Measurements from ENCODE around the gene PCCA.
"Not testable (repeated sequence)": the region's sequence is repeated elsewhere in the genome, so short reads cannot be mapped to it uniquely, and the experiment has no call there.

Gene PCCA

DNA sequence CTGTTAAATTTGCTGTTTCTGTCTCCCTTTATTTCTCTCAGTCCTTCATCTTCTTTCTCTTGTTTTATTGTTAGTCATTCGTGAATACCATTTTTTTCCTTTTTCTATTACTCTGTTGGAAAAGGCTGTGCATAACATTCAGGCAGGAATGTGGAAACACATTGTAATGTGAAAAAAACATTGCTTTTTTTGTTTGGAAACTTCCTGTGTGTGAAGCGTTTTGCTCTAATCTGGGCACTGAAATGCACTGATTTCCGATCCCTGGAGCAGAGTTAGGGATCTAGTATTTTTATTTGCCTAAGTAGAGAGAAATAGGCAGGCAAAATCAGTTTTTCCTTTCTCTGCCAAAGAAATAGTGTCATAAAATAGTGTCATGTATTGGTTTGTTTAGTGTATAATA, 155.5 kb downstream of the PCCA start:
- peak; percentile 15 for DNase-seq (ENCODE audit: low spot score)

DNA sequence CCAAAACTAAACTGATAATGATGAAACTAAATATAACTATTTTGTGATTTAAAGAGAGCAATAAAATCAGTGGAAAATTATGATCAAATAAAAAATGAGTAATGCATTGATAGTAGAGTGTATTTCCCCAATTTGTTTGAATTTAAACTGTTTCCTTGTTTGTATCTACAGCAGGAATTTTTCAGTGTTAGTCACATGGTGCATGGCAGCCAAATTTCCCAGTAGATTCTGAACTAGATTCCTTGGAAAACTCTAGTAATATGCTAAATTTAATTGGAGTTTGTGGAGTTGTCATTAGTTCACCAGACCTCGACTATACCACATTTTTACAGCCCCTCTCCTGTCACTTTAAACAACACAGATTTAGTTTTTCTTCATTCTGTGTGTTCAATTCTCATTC, 156.2 kb downstream of the PCCA start:
- DNase-seq (ENCODE audit: low spot score): peak; percentile 6

DNA sequence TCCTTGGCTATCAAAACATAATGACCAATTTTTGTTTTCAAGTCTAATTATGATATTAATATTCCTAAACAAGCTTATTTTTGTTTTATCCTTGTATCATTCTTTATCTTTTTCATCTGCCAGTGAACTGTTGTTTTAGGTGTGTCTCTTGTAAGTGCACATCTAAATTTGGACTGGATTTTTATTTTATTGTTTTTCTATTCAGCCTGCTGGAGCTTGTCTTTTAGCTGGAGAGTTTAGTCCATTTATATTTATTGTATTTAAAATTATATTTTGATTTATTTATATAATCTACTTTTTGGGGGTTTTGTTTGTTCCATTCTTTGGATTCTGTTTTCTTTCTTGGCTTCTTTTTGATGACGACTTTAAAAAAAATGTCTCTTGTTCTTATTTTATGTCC, 159.0 kb downstream of the PCCA start:
- no peak for DNase-seq (ENCODE audit: low spot score)

DNA sequence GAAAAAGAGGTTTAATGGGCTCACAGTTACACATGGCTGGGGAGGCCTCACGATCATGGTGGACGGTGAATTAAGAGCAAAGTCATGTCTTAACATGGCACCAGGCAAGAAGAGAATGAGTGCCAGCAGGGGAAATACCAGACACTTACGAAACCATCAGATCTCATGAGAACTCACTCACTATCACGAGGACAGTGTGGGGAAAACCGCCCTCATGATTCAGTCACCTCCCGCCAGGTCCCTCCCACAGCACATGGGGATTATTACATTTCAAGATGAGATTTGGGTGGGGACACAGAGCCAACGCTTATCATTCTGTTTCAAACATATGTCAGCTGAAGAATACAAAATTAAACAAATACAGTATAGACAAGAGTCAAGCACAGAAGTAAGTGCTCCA, 165.1 kb downstream of the PCCA start:
- no peak for DNase-seq (ENCODE audit: low spot score)

DNA sequence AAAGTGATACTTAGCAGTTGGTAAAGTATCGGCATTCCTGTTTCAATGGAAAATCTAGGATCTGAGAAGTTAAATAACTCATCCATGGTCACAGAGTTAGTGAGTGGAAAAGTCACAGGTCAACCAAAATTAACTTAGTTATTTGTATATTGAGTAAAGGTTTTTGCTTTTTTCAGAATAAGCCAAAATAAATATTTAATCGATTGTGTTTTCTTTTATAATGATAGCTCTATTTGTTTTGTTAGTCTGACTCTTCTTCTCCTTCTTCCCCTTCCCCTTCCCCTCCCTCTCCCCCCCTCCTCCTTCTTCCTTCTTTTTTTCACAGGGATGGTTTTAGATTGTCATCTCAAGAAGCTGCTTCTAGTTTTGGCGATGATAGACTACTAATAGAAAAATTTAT, 173.5 kb downstream of the PCCA start:
- no peak for DNase-seq (ENCODE audit: low spot score)

DNA sequence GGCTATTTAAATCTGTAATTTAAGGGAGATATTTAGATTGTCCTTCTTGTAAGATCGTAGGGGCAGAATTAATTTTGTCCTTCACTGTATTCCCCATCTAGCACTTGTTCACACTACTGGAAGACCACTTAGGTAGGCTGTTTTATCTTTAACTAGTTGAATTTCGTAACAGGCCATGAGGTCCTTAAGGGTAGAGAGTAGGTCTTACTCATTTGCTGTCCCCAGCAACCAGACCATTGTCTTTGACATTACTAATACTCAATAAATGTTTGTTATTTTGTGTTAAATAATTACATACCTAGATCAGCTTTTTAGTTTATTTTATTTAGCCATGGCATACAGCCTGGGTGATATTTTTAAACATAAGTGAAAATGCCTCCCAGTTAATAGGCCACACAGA, 177.1 kb downstream of the PCCA start:
- no peak for DNase-seq (ENCODE audit: low spot score)

DNA sequence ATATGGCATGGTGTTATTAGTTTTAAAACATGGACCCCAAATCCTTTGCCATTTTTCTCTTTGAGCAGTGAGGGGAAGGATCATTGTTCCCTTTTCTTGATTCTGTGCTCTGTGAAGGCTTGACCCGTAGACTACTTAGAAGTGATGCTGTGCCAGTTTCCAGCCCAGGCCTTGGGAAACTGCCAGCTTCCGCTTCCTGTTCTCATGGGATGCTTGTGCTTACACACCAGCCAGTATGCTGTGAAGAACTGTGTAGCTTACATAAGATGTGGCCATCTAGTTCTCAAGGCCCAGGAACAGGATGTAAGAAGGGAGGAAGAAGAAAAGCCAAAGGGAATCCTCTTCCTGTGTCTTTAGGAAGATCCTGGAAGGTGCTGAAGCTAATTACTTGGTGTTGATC, 180.9 kb downstream of the PCCA start:
- no peak for DNase-seq (ENCODE audit: low spot score)

DNA sequence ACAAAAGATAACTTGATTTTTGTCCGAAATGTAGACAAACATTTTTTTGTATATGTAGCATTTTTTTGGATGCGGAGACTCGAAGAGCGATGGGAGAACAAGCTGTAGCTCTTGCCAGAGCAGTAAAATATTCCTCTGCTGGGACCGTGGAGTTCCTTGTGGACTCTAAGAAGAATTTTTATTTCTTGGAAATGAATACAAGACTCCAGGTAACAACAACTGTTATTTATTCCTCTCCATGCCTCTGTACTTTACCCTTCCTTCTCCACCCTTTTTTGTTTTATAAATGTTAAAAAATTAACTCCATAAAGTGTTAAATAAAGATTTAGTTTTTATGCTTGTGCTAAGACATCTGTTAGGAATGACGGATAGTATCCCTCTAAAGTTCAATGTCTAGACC, 184.2 kb downstream of the PCCA start:
- DNase-seq (ENCODE audit: low spot score): no peak

DNA sequence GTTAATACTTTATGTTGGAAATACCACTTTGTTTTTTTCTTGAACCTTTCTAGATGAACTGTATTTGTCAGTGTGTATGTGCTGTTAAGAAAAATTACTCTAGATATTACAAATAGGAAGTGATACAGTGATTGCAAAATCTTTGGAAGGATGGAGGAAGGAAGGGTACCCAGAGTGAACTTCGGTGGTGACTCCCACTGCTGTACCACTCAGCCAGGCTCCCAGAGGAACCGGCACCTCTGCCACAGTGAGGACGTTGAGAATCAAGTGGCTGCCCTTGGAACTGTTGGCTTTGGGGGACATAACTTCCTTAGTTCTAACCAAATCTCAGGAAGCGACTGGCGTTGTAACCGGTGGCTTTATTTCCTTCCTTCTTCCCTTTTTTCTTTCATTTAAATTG, 184.7 kb downstream of the PCCA start:
- no peak for DNase-seq (ENCODE audit: low spot score)

DNA sequence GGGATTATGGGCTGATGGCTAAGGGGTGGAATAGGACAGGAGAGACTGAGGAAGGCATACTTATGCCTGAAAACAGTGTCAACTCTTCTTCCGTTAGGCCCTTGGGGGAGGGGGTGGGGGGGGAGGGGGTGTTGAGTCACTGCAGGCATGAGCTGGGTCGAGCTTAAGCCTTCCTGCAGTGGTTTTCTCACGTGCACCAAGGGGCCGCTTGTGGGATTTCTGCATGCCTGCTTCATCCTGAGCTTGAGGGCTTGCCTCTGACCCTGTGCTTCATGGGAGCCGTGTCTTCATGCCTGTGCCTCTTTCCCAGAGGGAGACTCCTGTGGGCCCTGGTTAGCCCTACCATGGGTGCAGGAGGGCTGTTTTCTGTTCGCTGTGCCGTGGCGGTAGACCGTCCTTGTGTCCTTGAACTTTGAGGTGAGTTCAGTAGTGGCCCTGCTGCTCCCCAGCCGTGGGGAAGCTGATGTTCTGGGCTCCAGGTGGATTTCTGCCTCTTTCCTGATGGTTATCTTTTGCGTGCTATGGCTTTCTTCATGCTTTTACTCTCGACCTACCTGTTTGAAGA, 186.1 kb downstream of the PCCA start:
- DNase-seq (ENCODE audit: low spot score): no peak

DNA sequence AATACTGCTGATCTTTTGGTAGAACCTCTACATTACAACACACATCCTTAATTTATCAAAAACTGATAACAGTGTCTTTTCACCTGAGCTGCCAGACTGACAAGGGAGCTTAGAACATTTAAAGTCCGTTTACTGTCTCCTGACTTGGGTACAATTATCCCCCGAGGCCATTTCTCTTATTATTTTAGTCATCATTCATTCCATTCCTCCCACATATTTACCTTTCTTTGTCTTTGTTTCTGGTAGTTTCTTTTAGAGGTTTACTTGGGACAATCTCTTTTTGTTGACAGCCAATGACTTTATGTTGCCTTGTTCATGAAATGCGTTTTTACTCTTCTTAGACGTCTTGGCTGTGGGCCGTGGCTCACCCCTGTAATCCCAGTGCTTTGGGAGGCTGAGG, 186.9 kb downstream of the PCCA start:
- DNase-seq (ENCODE audit: low spot score): no peak

DNA sequence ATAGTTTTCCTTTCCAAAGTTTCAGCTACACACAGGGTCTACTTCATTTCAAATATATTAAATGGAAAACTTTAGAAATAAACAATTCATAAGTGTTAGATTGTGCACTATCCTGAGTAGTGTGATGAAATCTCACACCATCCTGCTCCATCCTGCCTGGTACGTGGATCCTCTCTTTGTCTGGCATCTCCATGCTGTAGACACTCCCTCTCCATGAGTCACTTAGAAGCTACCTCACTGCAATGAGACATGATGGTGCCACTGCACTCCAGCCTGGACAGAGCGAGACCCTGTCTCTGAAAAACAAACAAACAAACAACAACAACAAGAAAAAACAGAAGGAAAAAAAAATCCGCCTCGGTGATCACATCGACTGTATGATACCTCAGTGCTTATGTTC, 191.8 kb downstream of the PCCA start:
- no peak for DNase-seq (ENCODE audit: low spot score)

DNA sequence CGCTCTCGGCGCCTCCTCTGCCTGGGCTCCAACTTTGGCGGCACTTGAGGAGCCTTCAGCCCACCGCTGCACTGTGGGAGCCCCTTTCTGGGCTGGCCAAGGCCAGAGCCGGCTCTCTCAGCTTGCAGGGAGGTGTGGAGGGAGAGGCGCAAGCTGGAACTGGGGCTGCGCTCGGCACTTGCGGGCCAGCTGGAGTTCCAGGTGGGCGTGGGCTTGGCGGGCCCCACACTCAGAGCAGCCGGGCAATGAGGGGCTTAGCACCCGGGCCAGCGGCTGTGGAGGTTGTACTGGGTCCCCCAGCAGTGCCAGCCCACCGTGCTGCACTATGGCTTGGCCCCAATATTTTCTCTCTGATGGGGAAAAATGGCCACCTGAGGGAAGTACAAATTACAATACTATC, 193.4 kb downstream of the PCCA start:
- DNase-seq (ENCODE audit: low spot score): not testable (repeated sequence)

DNA sequence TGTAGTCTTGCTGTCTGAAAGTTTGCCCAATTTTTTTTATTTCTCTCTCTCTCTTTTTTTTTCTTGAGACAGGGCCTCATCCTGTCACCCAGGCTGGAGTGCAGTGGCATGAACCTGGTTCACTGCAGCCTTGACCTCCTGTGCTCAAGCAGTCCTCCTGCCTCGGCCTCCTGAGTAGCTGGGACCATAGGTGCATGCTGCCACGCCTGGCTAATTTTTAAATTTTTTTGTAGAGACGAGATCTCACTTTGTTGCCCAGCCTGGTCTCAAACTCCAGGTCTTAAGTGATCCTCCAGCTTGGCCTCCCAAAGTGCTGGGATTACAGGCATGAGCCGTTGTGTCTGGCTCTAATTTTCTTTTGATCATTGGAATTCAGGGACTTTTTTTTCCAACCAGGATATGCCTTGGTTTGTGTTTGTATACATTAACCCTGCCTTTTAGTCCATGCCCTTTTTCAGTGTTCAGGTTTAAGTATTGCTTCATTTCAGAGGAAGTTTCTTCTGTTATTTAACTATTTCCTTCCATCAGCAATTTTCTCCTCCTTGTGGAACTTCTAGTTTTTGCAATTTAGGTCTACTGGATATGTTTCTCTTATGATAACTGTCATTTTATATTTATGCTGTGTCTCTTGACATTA, 201.4 kb downstream of the PCCA start:
- DNase-seq (ENCODE audit: low spot score): no peak

DNA sequence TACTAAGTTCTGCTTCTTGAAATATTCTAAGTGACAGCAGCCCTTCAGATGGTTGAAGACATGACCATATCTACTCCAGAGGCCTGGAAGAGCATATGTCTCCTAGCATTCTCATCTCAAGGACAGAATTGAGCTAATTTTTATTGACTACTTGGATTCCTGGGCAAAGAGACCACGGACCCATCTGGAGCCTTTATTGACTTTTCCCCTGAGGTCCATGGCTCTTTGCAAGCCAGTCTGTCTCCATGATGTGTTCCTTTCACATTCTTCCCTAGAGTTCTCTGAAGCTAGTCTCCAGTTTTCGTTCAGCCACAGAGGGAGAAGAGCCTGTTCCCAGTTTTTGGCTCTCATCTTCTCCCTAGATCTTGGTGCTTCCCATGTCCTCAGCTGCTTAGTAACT, 202.7 kb downstream of the PCCA start:
- no peak for DNase-seq (ENCODE audit: low spot score)

DNA sequence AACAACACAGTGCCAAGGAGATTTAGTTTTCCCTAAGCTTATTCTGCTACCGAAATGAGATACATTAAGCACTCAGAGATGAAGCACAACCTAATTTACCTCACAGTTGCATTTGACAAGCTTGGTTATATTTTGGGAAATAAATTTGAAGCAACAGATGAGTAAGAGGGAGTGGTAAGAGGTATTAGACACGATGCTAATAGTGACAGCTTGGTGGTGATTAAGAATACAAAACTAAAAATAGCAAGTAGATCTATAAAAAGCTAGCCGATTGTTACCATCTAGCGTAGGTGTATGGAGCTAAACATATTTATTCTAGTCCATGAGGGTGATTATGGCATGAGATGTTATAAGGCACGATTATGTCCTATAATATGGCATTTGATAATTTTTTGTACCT, 208.5 kb downstream of the PCCA start:
- DNase-seq (ENCODE audit: low spot score): no peak

DNA sequence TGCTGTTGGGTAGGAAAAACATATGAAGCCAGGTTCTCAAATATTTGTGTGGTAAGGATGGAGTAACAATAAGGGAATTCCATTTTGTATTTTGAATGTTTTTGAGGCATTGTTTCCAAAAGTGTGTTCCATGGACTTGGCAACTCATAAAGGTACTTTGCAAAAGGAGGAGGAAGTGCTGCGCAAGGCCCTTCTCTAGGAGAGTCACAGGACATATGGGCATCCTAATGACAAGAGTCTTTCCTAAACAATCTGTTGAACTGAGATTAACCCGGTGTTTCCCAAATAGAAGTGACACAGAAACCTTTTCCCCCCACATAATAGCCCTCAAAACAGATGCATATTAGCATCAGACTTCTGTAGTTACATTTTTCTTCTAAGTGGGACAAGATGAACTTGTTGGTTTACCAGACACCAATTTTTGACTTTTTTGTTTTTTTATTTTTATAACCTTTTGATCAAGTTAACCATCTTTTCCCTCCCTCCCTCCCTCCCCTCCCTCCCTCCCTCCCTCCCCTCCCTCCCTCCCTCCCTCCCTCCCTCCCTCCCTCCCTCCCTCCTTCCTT, 209.3 kb downstream of the PCCA start:
- DNase-seq (ENCODE audit: low spot score): no peak

DNA sequence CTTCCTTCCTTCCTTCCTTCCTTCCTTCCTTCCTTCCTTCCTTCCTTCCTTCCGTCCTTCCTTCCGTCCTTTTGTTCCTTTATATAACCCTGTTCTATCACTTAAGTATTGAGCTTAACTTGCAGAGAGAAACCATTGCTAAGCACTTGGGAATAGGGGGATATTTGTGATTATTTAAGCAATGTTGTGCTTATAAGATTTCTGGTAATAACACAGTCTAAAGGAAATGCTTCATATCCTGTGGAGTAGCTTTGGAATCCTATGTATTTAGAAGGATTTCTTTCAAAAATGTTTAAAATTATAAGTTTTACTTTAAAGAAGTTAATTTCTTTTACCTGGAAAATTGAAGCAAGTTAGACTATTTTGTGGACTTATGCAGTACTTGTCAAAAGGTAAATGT, 209.8 kb downstream of the PCCA start:
- no peak for DNase-seq (ENCODE audit: low spot score)

DNA sequence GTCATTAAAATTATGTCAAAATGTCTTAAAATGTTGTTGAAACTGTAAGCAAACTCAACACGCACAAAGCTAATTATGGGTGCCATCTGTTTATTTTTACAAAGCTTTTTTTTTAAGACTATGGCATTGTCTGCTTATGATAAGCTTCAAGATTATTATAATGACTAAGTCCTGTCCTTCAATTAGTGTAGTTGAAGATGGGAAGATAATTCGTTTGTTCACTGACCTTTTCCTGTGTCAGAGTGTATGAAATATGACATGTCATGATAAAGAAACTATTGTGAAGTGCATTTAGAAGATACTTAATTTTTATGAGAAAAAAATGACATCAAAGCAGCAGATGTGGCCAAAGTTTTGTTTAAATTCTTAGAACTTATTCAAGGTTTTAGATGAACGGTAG, 211.3 kb downstream of the PCCA start:
- no peak for DNase-seq (ENCODE audit: low spot score)

DNA sequence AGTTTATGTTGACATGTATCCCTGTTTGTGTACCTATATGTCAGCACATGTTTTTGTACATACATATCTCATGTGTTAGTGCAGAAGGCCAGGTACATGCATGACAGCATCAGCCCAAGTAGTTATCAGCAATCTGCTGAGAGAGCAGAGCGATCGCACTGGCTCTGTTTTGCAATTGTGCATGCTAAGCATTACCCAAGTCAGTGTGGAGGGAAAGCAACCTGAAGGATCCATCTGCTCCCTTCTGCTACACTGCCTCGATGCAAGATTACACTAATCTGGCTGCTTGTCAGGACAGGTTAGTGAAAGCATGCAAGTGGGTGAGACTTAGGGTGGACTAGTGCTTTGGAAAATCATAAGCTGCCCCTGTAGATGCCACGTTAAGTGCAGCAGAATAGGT, 211.8 kb downstream of the PCCA start:
- DNase-seq (ENCODE audit: low spot score): no peak

DNA sequence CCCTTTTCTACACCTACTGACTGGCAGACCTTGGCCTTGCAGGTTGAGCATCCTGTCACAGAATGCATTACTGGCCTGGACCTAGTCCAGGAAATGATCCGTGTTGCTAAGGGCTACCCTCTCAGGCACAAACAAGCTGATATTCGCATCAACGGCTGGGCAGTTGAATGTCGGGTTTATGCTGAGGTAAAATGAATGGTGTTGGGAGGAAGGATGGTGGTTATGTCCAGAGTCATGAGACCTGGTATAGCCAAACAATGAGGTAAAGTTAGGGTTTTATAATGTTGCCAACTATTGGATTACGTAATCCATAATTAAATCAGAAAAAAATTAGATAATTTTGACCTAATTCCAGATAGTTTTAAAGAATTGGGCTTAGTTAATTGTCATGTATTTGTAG, 212.5 kb downstream of the PCCA start:
- no peak for DNase-seq (ENCODE audit: low spot score)

DNA sequence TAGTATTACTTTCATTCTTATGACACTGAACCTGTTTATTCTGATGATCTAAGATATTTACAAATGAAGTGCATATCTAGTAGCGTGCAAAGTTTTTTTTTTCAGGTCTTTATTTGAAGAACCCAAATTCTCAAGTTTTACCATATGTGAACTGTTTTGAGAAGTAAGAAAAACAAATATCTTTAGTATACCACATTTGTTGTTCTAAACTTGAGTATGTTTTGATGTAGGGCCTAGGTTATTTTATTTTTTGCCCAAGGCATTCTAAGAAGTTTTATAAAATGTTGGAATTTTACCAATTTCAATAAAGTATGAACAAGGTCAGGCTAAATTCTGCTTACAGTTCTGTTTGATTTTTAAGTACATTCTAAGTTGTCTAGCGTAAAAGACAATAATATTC, 213.5 kb downstream of the PCCA start:
- DNase-seq (ENCODE audit: low spot score): no peak

DNA sequence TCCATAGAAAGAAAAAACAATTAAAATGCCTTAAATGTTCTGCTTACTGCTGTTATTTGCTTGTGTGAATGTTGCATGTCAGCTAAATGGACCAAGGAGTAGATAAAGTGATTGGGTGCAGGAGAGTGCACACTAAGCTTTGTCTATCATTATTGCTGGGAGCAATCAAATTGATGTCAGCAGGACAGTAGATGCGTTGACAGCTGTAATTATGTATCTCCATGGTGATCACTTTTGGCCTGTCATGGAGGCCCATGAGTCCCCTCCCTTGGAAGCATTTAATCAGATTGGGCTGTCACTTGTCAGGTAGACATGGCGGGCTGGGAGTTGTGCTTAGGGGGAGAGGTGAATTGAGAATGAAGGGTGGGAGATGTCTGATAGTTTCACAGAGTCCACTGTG, 215.3 kb downstream of the PCCA start:
- no peak for DNase-seq (ENCODE audit: low spot score)

DNA sequence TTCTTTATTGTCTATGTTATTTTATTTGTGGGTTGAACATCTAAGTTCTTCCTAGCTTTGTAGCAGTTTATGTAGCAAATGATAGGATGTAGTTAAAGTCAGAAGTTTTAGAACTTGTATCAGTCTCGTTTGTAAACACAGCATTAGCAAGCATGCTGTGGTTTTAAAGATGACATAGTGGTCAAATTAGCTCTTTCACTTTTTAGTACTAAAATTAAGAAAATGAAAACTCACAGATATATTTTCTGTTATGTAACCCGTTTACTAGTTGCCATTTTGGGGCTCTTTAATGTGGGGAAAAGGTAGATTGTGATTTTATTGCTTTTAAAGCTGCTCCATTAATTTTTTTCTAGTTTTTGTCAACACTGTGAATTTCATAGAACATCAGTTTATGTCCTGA, 216.5 kb downstream of the PCCA start:
- no peak for DNase-seq (ENCODE audit: low spot score)
